Measurements from ENCODE around the gene MAN2B1. TPM values are rescaled to one million over a fixed set of nuclear protein-coding genes. Genes with fewer than 3 reads are reported as not detected.

Gene MAN2B1
- total RNA-seq, 1 donor from 2014 or later = 120 TPM

DNA sequence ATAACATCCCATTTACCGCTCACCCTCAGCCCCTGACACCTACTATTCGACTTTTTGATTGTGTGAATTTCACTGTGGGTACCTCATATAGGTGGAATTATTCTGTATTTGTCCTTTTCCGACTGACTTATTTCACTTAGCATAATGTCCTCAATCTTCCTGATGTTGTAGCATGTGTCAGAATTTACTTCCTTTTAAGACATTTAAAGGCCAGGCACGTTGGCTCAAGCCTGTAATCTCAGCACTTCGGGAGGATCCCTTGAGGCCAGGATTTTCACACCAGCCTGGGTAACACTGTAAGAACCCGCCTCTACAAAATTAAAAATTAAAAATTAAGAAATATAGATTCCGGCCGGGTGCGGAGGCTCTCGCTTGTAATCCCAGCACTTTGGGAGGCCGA is 68.9 kb downstream of the MAN2B1 start:
- Mint-ChIP-seq H3K27me3 (no peaks in the 10 kb centered on the region), H3K36me3 (ENCODE audit: insufficient read depth) (peaks cover 12% of the 10 kb centered on the region), H3K4me3 (ENCODE audit: low read depth) (no peak overlapping the region), H3K9me3 (ENCODE audit: low read depth) (no peaks in the 10 kb centered on the region), H3K27ac (no peak overlapping the region), H3K4me1 (ENCODE audit: low read depth) (no peaks in the 10 kb centered on the region)
- TF ChIP-seq CTCF (IDR thresholded peaks at IDR 0.05; ENCODE audit: unreplicated experiment) = no peak
- DNase-seq (ENCODE audit: low spot score, unreplicated experiment) = no peak

GRCh38 chr19:12596927-12597548 is 69.5 kb downstream of the MAN2B1 start:
- Mint-ChIP-seq H3K4me3 (ENCODE audit: low read depth) (no peak overlapping the region), H3K9me3 (ENCODE audit: low read depth) (no peaks in the 10 kb centered on the region), H3K27me3 (no peaks in the 10 kb centered on the region), H3K27ac (no peak overlapping the region), H3K4me1 (ENCODE audit: low read depth) (no peaks in the 10 kb centered on the region), H3K36me3 (ENCODE audit: insufficient read depth) (peaks cover 13% of the 10 kb centered on the region)
- DNase-seq (ENCODE audit: low spot score, unreplicated experiment) = no peak
- no peak for TF ChIP-seq CTCF (IDR thresholded peaks at IDR 0.05; ENCODE audit: unreplicated experiment)

Other genes starting within 250 kb of the MAN2B1 start
- gene ZNF443, start 225.7 kb downstream of the MAN2B1 start, total RNA-seq = 13.8 and 14.2 TPM in 2 replicates
- 5.8 and 9.1 TPM in 2 replicates for gene ZNF709, start 181.9 kb downstream of the MAN2B1 start, total RNA-seq
- 18.9 and 23.1 TPM in 2 replicates for gene ZNF564, start 115.3 kb downstream of the MAN2B1 start, total RNA-seq
- 12.7 and 15.1 TPM in 2 replicates for gene ZNF490, start 55.9 kb downstream of the MAN2B1 start, total RNA-seq
- gene ZNF791, start 55.8 kb downstream of the MAN2B1 start, total RNA-seq = 22.3 and 24.3 TPM in 2 replicates
- 16.3 and 17.2 TPM in 2 replicates for gene WDR83, start 65 bp upstream of the MAN2B1 start, total RNA-seq
- 92.0 and 106 TPM in 2 replicates for gene DHPS, start 15.1 kb upstream of the MAN2B1 start, total RNA-seq
- not detected in 2 replicates for gene GNG14, start 21.3 kb upstream of the MAN2B1 start, total RNA-seq
- gene FBXW9, start 29.9 kb upstream of the MAN2B1 start, total RNA-seq = 14.6 and 15.1 TPM in 2 replicates
- 109 and 113 TPM in 2 replicates for gene TNPO2, start 57.2 kb upstream of the MAN2B1 start, total RNA-seq
- 171 and 180 TPM in 2 replicates for gene TRIR, start 67.9 kb upstream of the MAN2B1 start, total RNA-seq
- 59.8 and 66.0 TPM in 2 replicates for gene GET3, start 70.8 kb upstream of the MAN2B1 start, total RNA-seq
- gene BEST2, start 85.0 kb upstream of the MAN2B1 start, total RNA-seq = not detected in 2 replicates
- gene HOOK2, start 108.8 kb upstream of the MAN2B1 start, total RNA-seq = 115 TPM in 2 replicates
- gene JUNB, start 124.7 kb upstream of the MAN2B1 start, total RNA-seq = 5.7 and 6.0 TPM in 2 replicates
- 524 and 554 TPM in 2 replicates for gene PRDX2, start 135.1 kb upstream of the MAN2B1 start, total RNA-seq
- gene THSD8, start 135.3 kb upstream of the MAN2B1 start, total RNA-seq = 16.5 and 22.7 TPM in 2 replicates
- 32.8 and 37.4 TPM in 2 replicates for gene RNASEH2A, start 139.8 kb upstream of the MAN2B1 start, total RNA-seq
- gene RTBDN, start 167.8 kb upstream of the MAN2B1 start, total RNA-seq = not detected in 2 replicates
- 5.3 and 5.9 TPM in 2 replicates for gene MAST1, start 171.8 kb upstream of the MAN2B1 start, total RNA-seq
- 26.0 and 31.7 TPM in 2 replicates for gene DNASE2, start 214.7 kb upstream of the MAN2B1 start, total RNA-seq
- not detected in 2 replicates for gene KLF1, start 220.5 kb upstream of the MAN2B1 start, total RNA-seq
- 59.3 and 60.6 TPM in 2 replicates for gene GCDH, start 224.4 kb upstream of the MAN2B1 start, total RNA-seq

Measured in progenitor cell of endocrine pancreas (in vitro differentiated cells).